ENCODE data around the gene ENTPD7. TPM values are rescaled to one million over a fixed set of nuclear protein-coding genes. Genes with fewer than 3 reads are reported as not detected.

ENTPD7 gene
- total RNA-seq, 1 donor from 2014 or later = 20.6 TPM

DNA sequence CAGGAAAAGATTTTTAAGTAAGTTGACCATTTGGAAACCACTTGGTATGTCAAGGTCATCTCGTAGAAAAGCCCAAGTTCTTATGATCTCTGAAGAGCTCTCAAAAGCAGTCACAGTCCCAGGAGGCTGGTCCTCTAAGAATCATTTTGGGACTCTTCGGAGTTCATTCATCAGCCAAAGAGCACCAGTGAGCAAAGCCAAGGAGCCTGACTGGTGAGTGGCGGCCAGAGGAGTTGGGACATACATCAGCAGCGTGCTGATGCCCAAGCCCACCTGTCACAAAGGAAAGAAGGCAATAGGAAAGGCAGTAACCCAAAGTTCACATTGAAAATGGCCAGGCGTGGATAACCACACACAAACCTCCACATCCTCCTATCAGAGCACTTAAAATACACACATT lies 55.1 kb downstream of the ENTPD7 start:
- Mint-ChIP-seq H3K9me3 (no peaks in the 10 kb centered on the region), H3K36me3 (peaks cover 36% of the 10 kb centered on the region), H3K27ac (no peak overlapping the region), H3K4me1 (peaks cover 2% of the 10 kb centered on the region), H3K4me3 (no peak overlapping the region), H3K27me3 (ENCODE audit: low read depth) (no peaks in the 10 kb centered on the region)
- no peak for DNase-seq (ENCODE audit: low spot score in 2 of 2, unreplicated experiment in 2 of 2)
- TF ChIP-seq, protein P1, sequence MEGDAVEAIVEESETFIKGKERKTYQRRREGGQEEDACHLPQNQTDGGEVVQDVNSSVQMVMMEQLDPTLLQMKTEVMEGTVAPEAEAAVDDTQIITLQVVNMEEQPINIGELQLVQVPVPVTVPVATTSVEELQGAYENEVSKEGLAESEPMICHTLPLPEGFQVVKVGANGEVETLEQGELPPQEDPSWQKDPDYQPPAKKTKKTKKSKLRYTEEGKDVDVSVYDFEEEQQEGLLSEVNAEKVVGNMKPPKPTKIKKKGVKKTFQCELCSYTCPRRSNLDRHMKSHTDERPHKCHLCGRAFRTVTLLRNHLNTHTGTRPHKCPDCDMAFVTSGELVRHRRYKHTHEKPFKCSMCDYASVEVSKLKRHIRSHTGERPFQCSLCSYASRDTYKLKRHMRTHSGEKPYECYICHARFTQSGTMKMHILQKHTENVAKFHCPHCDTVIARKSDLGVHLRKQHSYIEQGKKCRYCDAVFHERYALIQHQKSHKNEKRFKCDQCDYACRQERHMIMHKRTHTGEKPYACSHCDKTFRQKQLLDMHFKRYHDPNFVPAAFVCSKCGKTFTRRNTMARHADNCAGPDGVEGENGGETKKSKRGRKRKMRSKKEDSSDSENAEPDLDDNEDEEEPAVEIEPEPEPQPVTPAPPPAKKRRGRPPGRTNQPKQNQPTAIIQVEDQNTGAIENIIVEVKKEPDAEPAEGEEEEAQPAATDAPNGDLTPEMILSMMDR (IDR thresholded peaks at IDR 0.05; ENCODE audit: unreplicated experiment) = no peak

DNA sequence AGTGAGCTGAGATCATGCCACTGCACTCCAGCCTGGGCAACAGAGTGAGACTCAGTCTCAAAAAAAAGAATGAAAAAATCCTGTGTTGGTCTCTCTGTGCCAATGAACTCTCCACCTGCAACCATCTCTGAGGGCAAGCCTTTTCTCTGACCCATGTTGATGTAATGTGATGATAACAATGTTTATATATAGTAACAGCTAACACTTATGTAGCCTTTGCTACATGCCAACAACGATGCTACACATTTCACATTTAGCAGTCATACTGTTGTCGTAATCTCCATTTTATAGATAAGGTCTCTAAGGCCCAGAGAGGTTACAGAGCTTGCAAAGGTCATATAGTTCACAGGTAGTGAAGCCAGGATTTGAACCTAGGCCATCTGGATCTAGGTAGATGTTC lies 61.1 kb downstream of the ENTPD7 start:
- peaks cover 45% of the 10 kb centered on the region for H3K36me3 Mint-ChIP-seq
- H3K4me1 Mint-ChIP-seq = no peaks in the 10 kb centered on the region
- no peak overlapping the region for H3K27ac Mint-ChIP-seq
- TF ChIP-seq, protein P1 (IDR thresholded peaks at IDR 0.05; ENCODE audit: unreplicated experiment) = no peak
- H3K4me3 Mint-ChIP-seq = no peak overlapping the region
- no peaks in the 10 kb centered on the region for H3K9me3 Mint-ChIP-seq
- DNase-seq (ENCODE audit: low spot score in 2 of 2, unreplicated experiment in 2 of 2) = no peak
- no peaks in the 10 kb centered on the region for H3K27me3 Mint-ChIP-seq (ENCODE audit: low read depth)

GRCh38 chr10:99730026-99730425 lies 70.7 kb downstream of the ENTPD7 start:
- Mint-ChIP-seq H3K4me1 (peaks cover 12% of the 10 kb centered on the region), H3K36me3 (peaks cover 20% of the 10 kb centered on the region), H3K27ac (no peak overlapping the region), H3K4me3 (no peak overlapping the region), H3K27me3 (ENCODE audit: low read depth) (no peaks in the 10 kb centered on the region), H3K9me3 (no peaks in the 10 kb centered on the region)
- TF ChIP-seq, protein P1 (IDR thresholded peaks at IDR 0.05; ENCODE audit: unreplicated experiment) = no peak
- DNase-seq (ENCODE audit: low spot score in 2 of 2, unreplicated experiment in 2 of 2) = no peak

DNA sequence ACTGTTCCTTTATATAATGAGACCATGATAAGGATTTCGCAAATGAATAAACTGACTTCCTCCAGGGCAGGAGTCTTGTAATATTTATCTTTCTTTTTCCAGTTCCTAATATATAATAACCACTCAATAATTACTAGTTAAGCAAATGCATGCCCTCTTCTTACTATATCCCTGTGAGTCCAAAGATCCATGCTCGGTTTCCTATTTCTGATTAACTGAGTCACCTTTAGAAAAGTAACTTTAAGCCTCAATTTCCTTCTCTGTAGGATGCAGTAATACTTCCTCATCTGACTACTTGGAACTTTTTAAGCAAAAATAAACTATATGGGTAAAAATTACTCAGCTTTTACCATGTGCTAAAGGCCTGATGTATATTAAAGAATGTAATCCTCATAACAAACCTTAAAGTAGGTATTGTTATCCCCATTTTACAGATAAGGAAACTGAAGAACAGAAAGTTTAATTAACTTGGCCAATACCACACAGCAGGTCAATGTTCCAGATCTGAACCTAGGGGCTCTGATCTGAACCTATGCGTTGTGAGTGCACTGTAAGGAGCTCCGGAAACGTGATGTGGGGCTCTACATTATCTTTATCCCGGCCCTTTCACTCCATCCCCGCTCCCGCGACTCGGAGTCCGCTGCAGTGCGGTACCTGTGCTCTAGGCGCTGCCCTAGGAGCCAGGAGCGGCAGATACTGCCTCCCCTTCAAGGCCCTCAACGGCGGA lies 72.2 kb downstream of the ENTPD7 start:
- TF ChIP-seq, protein P1 (IDR thresholded peaks at IDR 0.05; ENCODE audit: unreplicated experiment) = no peak
- H3K27me3 Mint-ChIP-seq (ENCODE audit: low read depth) = no peaks in the 10 kb centered on the region
- H3K9me3 Mint-ChIP-seq = no peaks in the 10 kb centered on the region
- peak overlapping the region; percentile 99 for H3K27ac Mint-ChIP-seq
- peaks cover 12% of the 10 kb centered on the region for H3K36me3 Mint-ChIP-seq
- H3K4me3 Mint-ChIP-seq = peak overlapping the region; percentile 99
- H3K4me1 Mint-ChIP-seq = peaks cover 12% of the 10 kb centered on the region
- DNase-seq (ENCODE audit: low spot score in 2 of 2, unreplicated experiment in 2 of 2) = no peak

DNA sequence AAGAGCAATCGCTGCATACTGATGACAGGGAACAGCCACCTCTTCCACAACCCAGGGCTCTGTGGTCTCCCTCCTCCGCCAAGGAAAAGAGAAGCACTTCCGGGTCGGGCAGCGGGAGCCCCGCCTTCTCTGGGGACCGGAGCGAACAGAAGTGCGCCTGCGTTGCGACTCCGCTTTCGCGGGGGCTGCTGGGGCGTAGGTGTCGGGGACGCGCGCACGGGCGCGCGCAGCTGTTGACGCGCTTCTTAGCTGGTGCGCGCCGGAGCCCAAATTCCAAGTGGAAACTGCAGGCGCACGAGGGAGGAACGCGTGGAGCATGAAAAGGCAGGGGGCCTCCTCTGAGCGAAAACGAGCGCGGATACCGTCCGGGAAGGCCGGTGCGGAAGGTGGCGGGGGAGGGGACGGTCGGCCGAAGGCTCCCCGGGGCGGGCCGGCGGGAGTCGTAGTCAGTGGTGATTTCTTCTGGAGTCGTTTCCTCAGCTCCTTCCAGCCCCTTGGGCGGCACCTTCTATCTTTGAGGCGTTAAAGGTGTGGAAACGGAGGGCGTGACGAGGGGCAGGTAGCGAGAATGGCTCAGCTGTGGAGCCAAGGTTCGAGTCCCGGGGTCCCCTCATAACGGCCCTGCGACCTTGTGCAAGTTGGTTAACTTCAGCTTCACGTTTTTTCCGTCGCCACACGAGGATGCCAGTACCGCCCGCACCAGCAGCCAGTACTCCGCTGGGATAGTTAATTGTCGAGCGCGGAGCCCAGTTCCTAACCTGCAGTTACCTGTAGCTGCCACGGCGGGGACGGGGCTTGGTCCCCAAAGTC lies 72.9 kb downstream of the ENTPD7 start, which contains the start of the genes COX15 and CUTC:
Gene COX15, minus strand, starts transcription at position 95 of the 810 bp plus-strand sequence. Its CDS starts 78 bp downstream, at position 17.
Gene CUTC, plus strand, starts transcription at position 202 of the 810 bp plus-strand sequence. Its CDS starts 115 bp downstream, at position 317.
- peaks cover 13% of the 10 kb centered on the region for H3K36me3 Mint-ChIP-seq
- H3K9me3 Mint-ChIP-seq = no peaks in the 10 kb centered on the region
- H3K27me3 Mint-ChIP-seq (ENCODE audit: low read depth) = no peaks in the 10 kb centered on the region
- peak; percentile 95 to 96 for DNase-seq (ENCODE audit: low spot score in 2 of 2, unreplicated experiment in 2 of 2)
- H3K4me3 Mint-ChIP-seq = peak within 1 kb of the TSS; percentile 99
- H3K4me1 Mint-ChIP-seq = peaks cover 12% of the 10 kb centered on the region
- peak within 1 kb of the TSS; percentile 99 for H3K27ac Mint-ChIP-seq
- TF ChIP-seq, protein P1 (IDR thresholded peaks at IDR 0.05; ENCODE audit: unreplicated experiment) = no peak

Data from mesothelial cell of epicardium (in vitro differentiated cells).